HFF-Myc (cell line): Measurements from ENCODE around the gene CNFN.

ENCODE experiments used
- DNase-seq: peaks from one replicate; pipeline ENCODE4 v3.0.0-alpha.2; 2011; ENCODE audit warnings: low read depth; ENCODE audit errors: extremely low read depth
- H3K4me3 ChIP-seq: replicated peaks from 2 replicates; pipeline ENCODE4 v1.5.1; 2011; ENCODE audit warnings: low read depth, mild to moderate bottlenecking, control low read depth, low read length
- CTCF ChIP-seq: IDR thresholded peaks from 2 replicates; pipeline ENCODE4 v1.5.1; 2012; ENCODE audit warnings: mild to moderate bottlenecking, low read depth, low read length, control low read depth; ENCODE audit errors: missing control alignments

The CNFN gene

GRCh38 chr19:42376177-42376555, 13.9 kb downstream of the CNFN start:
- no peak for TF ChIP-seq CTCF
- no peak overlapping the region for H3K4me3 ChIP-seq
- DNase-seq: no peak

GRCh38 chr19:42375415-42376176, 14.5 kb downstream of the CNFN start:
- DNase-seq: no peak
- no peak for TF ChIP-seq CTCF
- H3K4me3 ChIP-seq: no peak overlapping the region

- no peak for TF ChIP-seq CTCF
- H3K4me3 ChIP-seq: no peak overlapping the region
- no peak for DNase-seq
Observed at GRCh38 chr19:42374826-42375376, 15.2 kb downstream of the CNFN start.

GRCh38 chr19:42370626-42371175, 19.4 kb downstream of the CNFN start:
- DNase-seq: peak; percentile 85
- TF ChIP-seq CTCF: no peak
- H3K4me3 ChIP-seq: no peak overlapping the region

GRCh38 chr19:42370068-42370520, 20.0 kb downstream of the CNFN start:
- no peak overlapping the region for H3K4me3 ChIP-seq
- DNase-seq: no peak

GRCh38 chr19:42369433-42370067, 20.5 kb downstream of the CNFN start:
- DNase-seq: no peak
- TF ChIP-seq CTCF: no peak

More at GRCh38 chr19:42370068-42370520, 20.0 kb downstream of the CNFN start:
- no peak for TF ChIP-seq CTCF

More at GRCh38 chr19:42369433-42370067, 20.5 kb downstream of the CNFN start:
- H3K4me3 ChIP-seq: no peak overlapping the region
